GM19240 (cell line): Measurements from ENCODE around the gene FOXP1.

Experiments
- DNase-seq: peaks from one replicate; pipeline ENCODE4 v3.0.0; 2011; ENCODE audit warnings: low spot score; ENCODE audit not compliant: insufficient read length

The FOXP1 gene

GRCh38 chr3:71587958-71588357, 4.4 kb upstream of the FOXP1 start:
- DNase-seq, result no peak

GRCh38 chr3:71586810-71587242, 3.3 kb upstream of the FOXP1 start:
- DNase-seq, result no peak

GRCh38 chr3:71585887-71586809, 2.6 kb upstream of the FOXP1 start:
- no peak for DNase-seq

- no peak for DNase-seq
Measured at GRCh38 chr3:71585131-71585530, 1.6 kb upstream of the FOXP1 start.

GRCh38 chr3:71584394-71585011, 975 bp upstream of the FOXP1 start:
- no peak for DNase-seq

- DNase-seq, result no peak
Measured at GRCh38 chr3:71582612-71583565, 639 bp downstream of the FOXP1 start.

GRCh38 chr3:71582036-71582611, 1.4 kb downstream of the FOXP1 start:
- DNase-seq, result no peak

GRCh38 chr3:71581457-71582035, 2.0 kb downstream of the FOXP1 start:
- no peak for DNase-seq

GRCh38 chr3:71580636-71581456, 2.7 kb downstream of the FOXP1 start:
- no peak for DNase-seq

- no peak for DNase-seq
Measured at GRCh38 chr3:71579935-71580406, 3.6 kb downstream of the FOXP1 start.

- DNase-seq, result no peak
Measured at GRCh38 chr3:71579326-71579934, 4.1 kb downstream of the FOXP1 start.

GRCh38 chr3:71578054-71578751, 5.3 kb downstream of the FOXP1 start:
- DNase-seq, result no peak

GRCh38 chr3:71577011-71577410, 6.5 kb downstream of the FOXP1 start:
- DNase-seq, result no peak

GRCh38 chr3:71575433-71575832, 8.1 kb downstream of the FOXP1 start:
- DNase-seq, result no peak

GRCh38 chr3:71573181-71573580, 10.3 kb downstream of the FOXP1 start:
- no peak for DNase-seq

- DNase-seq, result no peak
Measured at GRCh38 chr3:71570546-71570945, 13.0 kb downstream of the FOXP1 start.

- DNase-seq, result no peak
Measured at GRCh38 chr3:71568207-71568606, 15.3 kb downstream of the FOXP1 start.

- no peak for DNase-seq
Measured at GRCh38 chr3:71566776-71567175, 16.8 kb downstream of the FOXP1 start.

- DNase-seq, result no peak
Measured at GRCh38 chr3:71565976-71566375, 17.6 kb downstream of the FOXP1 start.
